Psoas muscle (tissue), 8 donors: ENCODE data around the gene PAXX. TPM values are rescaled to one million over a fixed set of nuclear protein-coding genes. Genes with fewer than 3 reads are reported as not detected.
A peak's percentile ranks its signal among the peaks of the same experiment; 100 is the strongest.

ENCODE experiments used
- ATAC-seq, 4 donors: fragments of 200-7000 bp; cut with Tn5 transposase; one replicate each; pipeline ENCODE4 v1.9.1; 2020; ENCODE audit warnings: moderate library complexity in 3 of 4, mild to moderate bottlenecking in 2 of 4
- DNase-seq, 2 donors: peaks; one replicate each; pipeline ENCODE4 v3.0.0-alpha.2; 2020
- H3K27ac ChIP-seq: fragments of 200-600 bp; one replicate; pipeline ENCODE4 v1.8.0; 2022
- H3K27me3 ChIP-seq, 3 donors: fragments of 200-600 bp in 1 of 3; one replicate each; pipeline versions ENCODE4 v1.6.1 to v1.8.0; 2013 to 2022; ENCODE audit warnings: low read length in 2 of 3, mild to moderate bottlenecking in 2 of 3, moderate library complexity in 1 of 3; ENCODE audit not compliant: insufficient read depth in 3 of 3
- H3K36me3 ChIP-seq, 2 donors: fragments of 200-600 bp in 1 of 2; one replicate each; pipeline versions ENCODE4 v1.6.1 to v1.8.0; 2013 to 2022; ENCODE audit warnings: low read depth in 1 of 2, mild to moderate bottlenecking in 1 of 2, moderate library complexity in 1 of 2; ENCODE audit not compliant: insufficient read depth in 1 of 2
- H3K4me1 ChIP-seq: fragments of 200-600 bp; one replicate; pipeline ENCODE4 v1.8.0; 2022
- H3K4me3 ChIP-seq: fragments of 200-600 bp; one replicate; pipeline ENCODE4 v1.8.0; 2022; ENCODE audit warnings: mild to moderate bottlenecking
- H3K9me3 ChIP-seq: fragments of 200-600 bp; one replicate; pipeline ENCODE4 v1.8.0; 2022
- CTCF ChIP-seq: fragments of 200-600 bp; IDR thresholded peaks from one replicate; pipeline ENCODE4 v1.8.0; 2022; ENCODE audit warnings: antibody characterized with exemption
- WGBS, 3 donors: extraction: QIAGEN DNeasy Blood & Tissue Kit; methylation state at CpG; one replicate each; pipeline versions ENCODE4 v1.1.6 to v1.1.7; 2013; 5-methylcytosine and 5-hydroxymethylcytosine counted together
- intact Hi-C, 2 donors: fragments of 100-400 bp; cut with DNase I; formaldehyde crosslinking; loops; one replicate each; pipeline versions ENCODE4 v1.11.0 to v1.14.2; 2022
- polyA plus RNA-seq, 3 donors: library from polyadenylated mRNA; stranded (reverse); fragments of 200-250 nt; gene quantifications; one replicate each; pipeline ENCODE4 v1.2.3, GENCODE V29; 2013
- total RNA-seq, 4 donors: library from RNA; stranded (reverse); fragmentation: NEBNext Ultra II Directional in 2 of 4; extraction: Animal tissue kit (Norgen Biotek cat#: 25700) in 2 of 4; gene quantifications; one replicate each; pipeline versions ENCODE4 v1.2.1 to v1.2.4, GENCODE V29; 2021 to 2023
- donor health status: healthy with polysubstance abuse.
- donor health status: DM: no; HTN: no; CAD: no; lungs with moderate emphysema.
- donor health status: Bipolar disorder and iron deficiency.
- donor health status: healthy.
- donor health status: DM: yes; HTN: yes; CAD: no.
- donor health status: DM: no; HTN: no; CAD: no.
- donor health status: DM: no; HTN: no; CAD: no.
- donor health status: DM: yes; HTN: yes; CAD: no.

Gene PAXX
- total and polyA plus RNA-seq, 7 donors: 9.4 to 39.2 (median 15.6) TPM

- no peak for DNase-seq
- H3K27ac ChIP-seq: no peak overlapping the region
- peaks cover 0 to 19% (median 17%) of the 10 kb centered on the region in 3 donors for H3K27me3 ChIP-seq
- no peaks in the 10 kb centered on the region for H3K9me3 ChIP-seq
- no peak overlapping the region for H3K4me3 ChIP-seq
- peaks cover 10% of the 10 kb centered on the region for H3K4me1 ChIP-seq
- peaks cover 0 to 11% of the 10 kb centered on the region in 2 donors for H3K36me3 ChIP-seq
- intact Hi-C loops: no loop called here
- no peak for ATAC-seq
- WGBS, 3 donors: 21 to 26% (median 24%) methylated on average over 22 to 30 of the region's 30 CpGs
- TF ChIP-seq CTCF: no peak
These were observed 3.1 kb downstream of the PAXX start for GRCh38 chr9:136995362-136995761.

- Histone ChIP-seq H3K9me3 (no peaks in the 10 kb centered on the region), H3K27ac (no peak overlapping the region), H3K36me3 (peaks cover 0 to 11% of the 10 kb centered on the region in 2 donors), H3K4me1 (peaks cover 10% of the 10 kb centered on the region), H3K27me3 (peaks cover 0 to 19% (median 17%) of the 10 kb centered on the region in 3 donors), H3K4me3 (no peak overlapping the region)
- intact Hi-C loops: no loop called here
- TF ChIP-seq CTCF: no peak
- DNase-seq (no peak), ATAC-seq (no peak)
- 10 to 21% (median 21%) methylated on average over 12 of the region's 12 CpGs for WGBS, 3 donors
These were observed 3.6 kb downstream of the PAXX start for GRCh38 chr9:136995772-136996311.

GRCh38 chr9:136996361-136997292, 4.4 kb downstream of the PAXX start, which contains the start of gene CLIC3:
TSS of gene CLIC3 (minus strand) at chr9:136996568. CDS start at chr9:136996543, 25 bp downstream.
- no peaks in the 10 kb centered on the region for H3K9me3 ChIP-seq
- peaks cover 0 to 19% (median 17%) of the 10 kb centered on the region in 3 donors for H3K27me3 ChIP-seq
- peaks cover 0 to 11% of the 10 kb centered on the region in 2 donors for H3K36me3 ChIP-seq
- peaks cover 10% of the 10 kb centered on the region for H3K4me1 ChIP-seq
- H3K27ac ChIP-seq: no peak within 1 kb of the TSS
- DNase-seq (no peak), ATAC-seq (no peak)
- intact Hi-C loops: no loop called here
- WGBS, 3 donors: 32 to 38% (median 36%) methylated on average over 30 to 35 of the region's 35 CpGs
- peak within 1 kb of the TSS; percentile 11 for H3K4me3 ChIP-seq
- no peak for TF ChIP-seq CTCF

- WGBS, 3 donors: 76 to 83% (median 78%) methylated on average over 10 of the region's 10 CpGs
- H3K27me3 ChIP-seq: peaks cover 0 to 19% (median 17%) of the 10 kb centered on the region in 3 donors
- DNase-seq (no peak), ATAC-seq (no peak)
- H3K4me3 ChIP-seq: no peak overlapping the region
- peaks cover 0 to 11% of the 10 kb centered on the region in 2 donors for H3K36me3 ChIP-seq
- H3K4me1 ChIP-seq: peaks cover 10% of the 10 kb centered on the region
- H3K9me3 ChIP-seq: no peaks in the 10 kb centered on the region
- intact Hi-C loops: no loop called here
- no peak for TF ChIP-seq CTCF
- no peak overlapping the region for H3K27ac ChIP-seq
These were observed 5.1 kb downstream of the PAXX start for GRCh38 chr9:136997371-136997770.
